ENCODE data around the gene FAM241A.
"Not testable (repeated sequence)": the region's sequence is repeated elsewhere in the genome, so short reads cannot be mapped to it uniquely, and the experiment has no call there.

The FAM241A gene

DNA sequence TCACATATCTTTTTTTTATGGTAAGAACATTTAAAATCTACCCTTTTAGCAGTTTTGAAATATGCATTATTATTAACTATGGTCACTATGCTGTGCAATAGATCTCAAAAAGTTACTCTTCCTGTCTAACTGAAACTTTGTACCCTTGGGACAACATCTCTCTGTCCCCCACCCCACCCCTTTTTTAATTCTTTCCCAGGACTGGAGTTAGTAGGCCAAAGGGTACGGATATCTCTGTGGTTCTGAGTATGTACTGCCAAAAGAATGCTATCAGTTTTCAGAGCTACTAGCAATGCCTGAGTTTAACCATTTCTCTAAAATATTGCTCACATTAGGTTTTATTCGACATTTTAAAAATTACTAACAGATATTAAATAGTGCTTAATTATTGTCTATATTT is 4.7 kb upstream of the FAM241A start:
- DNase-seq, result no peak

DNA sequence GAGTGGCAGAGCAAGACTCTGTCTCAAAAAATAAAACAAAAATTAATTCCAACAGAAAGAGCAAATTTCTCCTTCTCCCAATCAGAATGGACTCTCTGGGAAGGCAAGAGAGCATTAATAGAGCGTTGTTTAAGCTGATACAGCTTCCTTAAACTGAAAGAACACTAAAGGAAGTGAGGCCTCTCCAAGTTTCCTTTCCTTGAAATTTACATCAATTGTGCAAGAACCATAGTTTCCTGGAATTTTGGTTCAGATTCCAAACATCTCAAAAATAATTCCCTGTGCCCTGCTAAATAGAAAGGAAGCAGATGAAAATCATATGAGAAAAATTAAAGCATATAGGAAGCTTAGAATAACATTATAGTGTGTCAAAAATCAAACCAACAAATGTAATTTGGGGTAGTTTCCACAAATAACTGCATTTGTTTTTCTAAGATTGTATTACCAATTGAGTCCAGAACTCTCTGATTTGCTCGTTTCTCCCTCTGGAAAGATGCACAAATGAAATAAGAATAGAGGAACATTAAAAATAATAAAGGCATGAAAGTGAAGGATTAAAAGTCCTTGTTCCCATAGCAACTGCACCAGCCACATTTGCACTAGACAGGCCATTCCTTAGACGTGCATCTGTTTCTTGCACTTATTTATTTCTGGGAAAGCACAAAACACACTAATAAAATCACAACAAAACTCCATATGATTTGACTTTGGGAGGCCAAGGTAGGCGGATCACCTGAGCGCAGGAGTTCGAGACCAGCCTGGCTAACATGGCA is 3.7 kb upstream of the FAM241A start:
- DNase-seq, result no peak

DNA sequence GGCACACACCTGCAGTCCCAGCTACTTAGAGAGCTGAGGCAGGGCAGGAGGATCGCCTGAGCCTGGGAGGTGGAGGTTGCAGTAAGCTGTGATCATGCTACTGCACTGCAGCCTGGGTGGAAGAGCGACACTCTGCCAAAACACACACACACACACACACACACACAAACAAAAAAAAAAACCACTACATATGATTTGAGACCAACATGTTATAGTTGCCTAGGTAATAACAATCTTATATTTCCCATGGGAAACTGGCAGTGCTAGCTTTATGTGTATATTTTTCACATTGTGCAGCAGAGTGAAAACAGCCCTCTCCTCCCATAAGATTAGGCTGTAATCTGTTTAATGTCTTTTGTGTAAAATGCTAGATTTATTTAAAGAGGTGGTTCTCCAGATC is 3.1 kb upstream of the FAM241A start:
- DNase-seq, result no peak

DNA sequence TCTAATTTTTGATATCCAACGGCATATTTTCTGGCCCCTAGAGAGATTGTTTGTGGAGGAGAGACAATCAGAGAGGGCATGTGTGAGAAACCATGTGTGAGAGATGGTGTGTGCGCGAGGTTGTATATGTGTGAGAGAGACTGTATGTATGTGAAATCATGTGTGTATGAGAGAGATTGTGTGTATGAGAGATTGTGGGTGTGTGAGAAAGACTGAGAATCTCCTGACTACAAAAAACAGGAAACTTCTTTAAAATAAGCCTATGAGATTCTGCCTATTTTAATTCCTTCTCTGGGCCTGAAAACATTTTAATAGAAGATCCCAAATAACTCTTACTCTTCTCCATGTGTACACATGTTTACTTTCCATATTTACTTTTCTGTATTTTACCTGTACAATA is 1.5 kb upstream of the FAM241A start:
- DNase-seq, result no peak

DNA sequence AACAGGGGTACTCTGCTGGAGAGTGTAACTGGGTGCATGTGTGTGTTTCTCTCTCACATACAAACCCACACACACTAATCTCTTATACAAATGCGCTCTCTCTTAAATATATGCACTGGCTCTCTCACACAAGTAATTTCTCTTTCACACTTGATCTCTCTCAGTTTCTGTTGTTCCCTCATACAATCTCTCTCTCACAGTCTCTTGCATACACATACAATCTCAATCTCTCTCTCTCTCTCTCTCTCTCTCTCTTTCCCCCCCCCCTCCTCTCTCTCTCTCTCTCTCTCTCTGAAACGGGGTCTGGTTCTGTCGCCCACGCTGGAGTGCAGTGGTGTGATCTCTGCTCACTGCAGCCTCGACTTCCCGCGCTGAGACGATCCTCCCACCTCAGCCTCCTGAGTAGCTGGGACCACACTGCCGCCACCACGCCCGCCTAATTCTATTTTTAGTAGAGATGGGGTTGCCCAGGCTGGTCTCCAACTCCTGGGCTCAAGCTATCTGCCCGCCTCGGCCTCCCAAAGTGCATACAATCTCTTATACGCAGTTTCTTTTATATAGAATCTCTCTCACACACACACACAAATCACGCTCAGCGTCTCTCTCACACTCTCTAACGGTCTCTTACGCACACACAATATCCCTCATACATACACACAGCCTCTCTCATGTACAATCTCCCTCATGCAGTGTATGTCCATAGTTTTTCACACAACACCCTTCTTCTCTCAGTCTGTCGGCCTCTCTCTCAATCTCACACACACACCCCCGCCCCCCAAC is 518 bp upstream of the FAM241A start:
- no peak for DNase-seq

DNA sequence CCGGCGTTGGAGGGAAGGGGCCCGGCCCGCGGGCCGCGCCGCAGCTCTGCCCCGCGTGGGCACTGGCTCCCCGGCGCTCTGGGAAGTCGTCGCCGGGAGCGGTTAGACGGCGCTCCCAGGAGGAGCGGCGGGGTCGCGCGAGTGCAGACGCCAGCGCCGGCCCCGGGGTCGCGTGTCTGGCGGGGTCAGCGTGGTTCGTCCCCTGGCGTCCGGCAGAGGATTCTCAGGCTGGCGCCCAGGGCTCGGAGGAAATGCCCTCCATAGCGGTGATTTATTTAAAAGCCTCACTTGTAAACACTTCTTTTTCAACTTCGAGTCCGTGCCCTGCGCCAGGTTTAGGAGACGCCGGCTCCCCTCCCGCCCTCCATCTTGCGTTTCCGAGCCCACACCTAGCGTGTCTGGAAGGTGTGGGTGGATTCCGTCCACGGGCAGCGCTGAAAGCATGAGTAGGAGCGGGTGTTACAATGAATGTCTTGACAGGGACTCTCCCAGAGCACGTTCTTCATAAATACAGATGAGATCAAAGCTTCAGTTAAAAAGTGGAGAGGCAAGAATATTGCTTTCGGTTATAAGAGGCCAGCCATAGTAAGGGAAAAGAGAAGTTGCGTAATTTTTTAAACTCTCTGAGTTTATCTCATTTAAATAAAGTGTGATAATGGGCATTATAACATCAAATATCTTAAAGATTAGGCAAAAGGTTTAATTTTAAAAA is 692 bp downstream of the FAM241A start:
- DNase-seq, result peak; percentile 70 to 85

DNA sequence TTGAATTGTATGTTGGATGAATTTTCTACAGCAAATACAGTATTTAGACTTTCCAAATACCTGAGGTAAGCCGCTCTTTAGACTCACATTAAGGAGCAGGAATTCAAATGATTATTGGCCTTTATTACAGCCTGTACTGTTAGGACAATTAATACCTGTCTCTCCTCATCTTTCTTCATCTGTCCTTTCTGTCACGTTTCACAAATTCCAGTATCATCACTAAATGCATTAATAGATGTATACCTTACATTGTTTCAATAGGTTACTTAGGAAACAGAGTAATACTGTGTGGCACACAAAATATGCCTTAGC is 1.2 kb downstream of the FAM241A start:
- DNase-seq, result no peak

DNA sequence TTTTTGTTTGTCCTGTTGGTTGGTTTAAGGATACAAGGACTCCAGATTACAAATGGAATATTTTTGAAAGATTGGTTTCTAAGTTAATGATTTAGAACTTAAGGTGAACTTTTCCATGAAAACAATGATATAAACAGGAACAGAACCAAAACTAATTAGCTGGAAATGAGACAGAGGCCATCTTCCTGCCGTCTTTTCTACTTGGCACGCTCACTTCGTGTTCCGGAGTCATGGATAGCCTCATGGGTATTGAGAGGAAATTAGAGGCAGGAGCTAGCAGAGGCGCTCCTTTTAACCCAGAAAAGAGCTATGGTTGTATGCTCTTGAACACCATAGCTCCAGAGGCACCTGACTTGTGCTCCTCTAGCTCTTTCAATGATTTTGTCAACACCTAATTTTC is 2.4 kb downstream of the FAM241A start:
- DNase-seq, result no peak

DNA sequence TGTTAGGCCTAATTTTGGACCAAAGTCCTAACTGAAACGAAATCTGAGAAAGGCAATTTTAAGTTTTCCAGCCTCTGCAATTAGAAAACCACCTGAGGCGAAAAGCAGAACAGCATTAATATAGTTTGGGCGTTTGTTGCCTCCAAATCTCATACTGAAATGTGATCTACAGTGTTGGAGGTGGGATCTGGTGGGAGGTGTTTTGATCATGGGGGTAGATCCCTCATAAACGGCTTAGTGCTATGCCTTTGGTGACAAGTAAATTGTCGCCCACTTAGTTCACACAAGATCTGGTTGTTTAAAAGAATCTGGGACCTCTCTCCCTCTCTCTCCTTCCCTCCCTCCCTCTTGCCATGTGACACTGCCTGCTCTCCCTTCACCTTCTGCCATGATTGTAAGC is 5.7 kb downstream of the FAM241A start:
- DNase-seq, result no peak

DNA sequence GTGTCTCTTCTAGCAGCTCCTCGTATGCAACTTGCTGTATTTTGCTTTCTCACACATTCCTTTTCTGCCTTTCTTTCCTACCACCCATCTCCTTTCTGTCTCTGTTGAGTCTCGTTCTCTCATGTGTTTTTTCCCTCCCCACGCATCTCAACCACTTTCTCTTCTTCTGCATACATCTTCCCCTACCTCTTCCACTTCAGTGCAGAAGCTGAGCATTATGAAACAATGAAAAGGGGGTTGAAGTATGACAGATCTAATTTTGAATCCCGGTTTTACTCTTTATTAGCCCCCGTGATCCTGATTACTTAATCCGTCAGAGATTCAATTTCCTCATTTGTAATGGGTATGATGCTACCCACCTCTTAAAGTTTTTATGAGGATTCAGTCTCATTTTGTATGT is 7.3 kb downstream of the FAM241A start:
- no peak for DNase-seq

DNA sequence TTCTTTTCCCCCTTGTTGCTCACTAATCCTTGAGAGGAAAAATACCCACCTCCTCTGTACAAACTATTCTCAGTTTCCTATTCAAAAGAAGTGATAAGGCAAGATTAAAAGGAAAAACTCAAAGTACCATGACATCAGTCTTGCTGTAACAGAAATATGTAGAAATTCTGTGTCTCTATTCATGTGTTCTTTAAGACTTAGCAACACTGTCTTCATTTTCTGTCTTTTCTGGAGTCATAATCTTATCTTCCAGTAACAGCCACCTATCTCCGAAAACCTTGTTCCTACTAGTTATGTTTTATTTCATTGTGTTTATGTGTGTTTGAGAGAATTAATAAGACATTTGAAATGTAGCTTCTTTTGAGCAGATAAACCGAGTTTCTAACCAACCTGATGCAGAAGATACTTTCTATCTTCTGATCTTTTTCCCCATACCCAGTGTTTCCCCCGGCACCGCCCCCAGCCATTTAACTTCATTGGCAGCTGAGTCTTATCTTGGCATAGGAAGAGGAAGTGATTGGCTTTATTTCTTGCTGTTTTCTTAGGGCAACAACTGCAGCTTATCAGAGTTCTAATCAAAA is 8.0 kb downstream of the FAM241A start:
- DNase-seq, result peak; percentile 3 to 9

DNA sequence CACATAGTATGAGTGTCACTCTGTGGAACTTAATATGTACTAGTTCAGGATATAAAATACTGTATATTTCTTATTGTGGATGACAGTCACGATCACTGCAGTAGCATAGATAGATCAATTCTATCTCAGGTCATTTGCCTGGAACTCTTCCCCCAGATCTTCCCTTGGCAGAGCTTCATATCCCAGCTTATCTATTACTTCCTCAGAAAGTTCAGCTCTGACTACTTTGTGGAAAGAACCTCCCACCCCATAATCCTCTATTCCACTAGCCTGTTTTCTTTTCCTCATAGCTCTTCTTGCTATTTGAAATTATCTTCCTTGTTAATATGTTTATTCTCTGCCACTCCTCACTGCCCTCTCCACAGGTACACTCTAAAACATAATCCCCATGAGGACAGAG is 10.9 kb downstream of the FAM241A start:
- no peak for DNase-seq

DNA sequence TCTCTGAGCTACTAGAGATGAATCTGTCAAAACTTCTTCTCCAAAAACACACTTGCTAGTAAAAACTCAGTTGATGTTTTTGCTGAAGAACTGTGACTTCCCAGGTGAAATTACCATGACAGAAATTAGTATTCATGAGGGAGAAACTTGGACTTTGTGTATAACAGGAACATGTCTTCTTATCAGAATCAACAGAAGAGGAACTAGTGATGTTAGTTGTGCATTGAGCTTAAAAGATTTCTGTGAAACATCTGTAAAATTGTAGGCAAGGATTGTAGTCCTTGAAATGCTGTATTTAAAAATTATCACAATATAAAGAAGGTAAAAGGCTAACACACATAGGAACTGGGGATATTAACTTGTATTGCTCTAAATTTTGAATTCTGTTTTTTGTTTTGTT is 11.3 kb downstream of the FAM241A start:
- DNase-seq, result no peak

DNA sequence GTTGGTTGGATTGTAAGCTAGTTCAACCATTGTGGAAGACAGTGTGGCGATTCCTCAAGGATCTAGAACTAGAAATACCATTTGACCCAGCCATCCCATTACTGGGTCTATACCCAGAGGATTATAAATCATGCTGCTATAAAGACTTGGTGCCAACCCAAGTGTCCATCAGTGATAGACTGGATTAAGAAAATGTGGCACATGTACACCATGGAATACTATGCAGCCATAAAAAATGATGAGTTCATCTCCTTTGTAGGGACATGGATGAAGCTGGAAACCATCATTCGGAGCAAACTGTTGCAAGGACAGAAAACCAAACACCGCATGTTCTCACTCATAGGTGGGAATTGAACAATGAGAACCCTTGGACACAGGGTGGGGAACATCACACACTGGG is 18.5 kb downstream of the FAM241A start:
- not testable (repeated sequence) for DNase-seq

DNA sequence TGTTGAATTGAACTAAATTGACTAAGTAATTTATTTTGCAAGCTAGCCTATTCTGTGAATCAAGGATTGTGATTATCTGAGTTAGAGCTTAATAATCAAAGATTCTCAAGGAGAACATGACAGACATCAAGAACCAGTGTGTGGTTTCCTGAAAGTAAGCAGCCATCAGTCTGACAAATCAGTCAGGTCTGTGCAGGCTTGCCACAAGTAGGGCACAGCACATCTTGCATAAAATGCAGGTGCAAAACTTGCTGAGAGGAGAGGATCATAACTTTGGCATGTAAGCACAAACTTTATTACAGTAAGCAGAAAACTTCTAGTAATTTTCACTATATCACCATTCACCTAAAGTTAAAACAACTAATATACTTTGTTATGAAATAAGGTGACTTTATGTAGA is 22.5 kb downstream of the FAM241A start:
- peak in 1 of 2 experiments; percentile 7 for DNase-seq

DNA sequence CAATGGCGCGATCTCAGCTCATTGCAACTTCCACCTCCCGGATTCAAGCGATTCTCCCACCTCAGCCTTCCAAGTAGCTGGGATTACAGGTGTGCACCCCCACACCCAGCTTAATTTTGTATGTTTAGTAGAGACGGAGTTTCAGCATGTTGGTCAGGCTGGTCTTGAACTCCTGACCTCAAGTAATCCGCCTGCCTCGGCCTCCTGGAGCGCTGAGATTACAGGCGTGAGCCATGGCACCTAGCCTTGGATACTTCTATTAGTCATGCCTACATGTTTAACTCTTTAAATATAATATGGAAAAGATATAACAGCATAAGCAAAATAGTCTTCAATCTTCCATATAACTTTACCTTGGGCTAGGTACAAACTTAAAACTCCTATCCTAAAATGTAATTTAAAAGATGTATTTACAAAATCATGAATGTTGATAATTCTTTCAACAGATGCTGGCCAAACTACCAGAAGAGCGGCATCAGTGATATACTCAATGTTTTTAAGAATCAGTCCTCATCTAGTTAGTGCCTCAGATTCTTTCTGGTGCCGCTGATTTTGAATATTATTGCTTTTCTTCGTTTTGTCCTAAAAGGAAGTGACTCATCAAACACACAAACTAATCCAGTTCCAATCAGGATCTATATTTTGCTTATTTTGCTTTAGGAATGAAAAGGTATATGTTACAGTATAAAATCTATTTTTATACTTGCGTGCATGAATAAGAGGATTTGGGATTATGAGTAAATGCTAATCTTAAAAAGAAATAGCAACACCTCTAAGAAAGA is 23.7 kb downstream of the FAM241A start:
- no peak for DNase-seq

DNA sequence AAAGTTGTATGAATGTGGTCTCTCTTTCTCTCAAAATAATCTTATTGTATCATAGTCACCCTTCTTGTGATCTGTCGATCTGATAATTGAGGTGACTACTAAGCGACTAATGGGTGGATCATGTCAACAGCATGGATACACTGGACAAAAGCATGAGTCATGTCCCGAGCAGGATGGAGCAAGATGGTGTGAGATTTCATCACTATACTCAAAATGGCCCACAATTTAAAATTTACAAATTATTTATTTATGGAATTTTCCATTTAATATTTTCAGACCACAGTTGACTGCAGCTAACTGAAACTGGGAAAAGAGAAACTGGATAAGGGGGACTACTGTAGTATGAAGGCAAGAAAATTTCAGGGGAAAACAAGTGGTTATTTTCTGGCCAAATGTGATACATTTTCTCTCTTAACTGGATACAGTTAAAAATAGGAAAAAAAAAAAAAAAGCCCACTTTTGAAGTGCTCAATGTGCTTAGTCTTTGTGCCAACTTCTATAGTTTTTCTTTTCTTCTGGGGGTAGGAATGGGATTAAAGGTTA is 25.3 kb downstream of the FAM241A start:
- DNase-seq, result no peak

DNA sequence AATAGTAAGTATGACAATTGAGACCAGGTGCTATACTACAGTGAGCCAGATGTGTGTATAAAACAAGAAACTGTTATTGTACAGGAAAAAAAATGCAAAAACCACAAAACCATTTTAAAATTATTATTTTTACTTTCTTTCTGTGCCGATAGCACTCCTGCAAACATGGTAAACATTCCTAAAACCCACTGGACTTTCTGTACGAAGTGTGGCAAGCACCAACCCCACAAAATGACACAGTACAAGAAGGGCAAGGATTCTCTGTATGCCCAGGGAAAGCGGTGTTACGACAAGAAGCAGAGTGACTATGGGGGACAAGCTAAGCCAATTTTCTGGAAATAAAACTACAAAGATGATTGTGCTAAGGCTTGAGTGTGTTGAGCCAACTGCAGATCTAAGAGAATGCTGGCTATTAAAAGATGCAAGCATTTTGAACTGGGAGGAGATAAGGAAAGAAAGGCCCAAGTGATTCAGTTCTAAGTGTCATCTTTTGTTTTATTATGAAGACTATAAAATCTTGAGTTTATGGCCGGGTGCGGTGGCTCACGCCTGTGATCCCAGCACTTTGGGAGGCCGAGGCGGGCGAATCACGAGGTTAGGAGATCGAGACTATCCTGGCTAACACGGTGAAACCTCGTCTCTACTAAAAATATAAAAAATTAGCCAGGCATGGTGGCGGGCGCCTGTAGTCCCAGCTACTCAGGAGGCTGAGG is 26.0 kb downstream of the FAM241A start:
- DNase-seq, result not testable (repeated sequence)

DNA sequence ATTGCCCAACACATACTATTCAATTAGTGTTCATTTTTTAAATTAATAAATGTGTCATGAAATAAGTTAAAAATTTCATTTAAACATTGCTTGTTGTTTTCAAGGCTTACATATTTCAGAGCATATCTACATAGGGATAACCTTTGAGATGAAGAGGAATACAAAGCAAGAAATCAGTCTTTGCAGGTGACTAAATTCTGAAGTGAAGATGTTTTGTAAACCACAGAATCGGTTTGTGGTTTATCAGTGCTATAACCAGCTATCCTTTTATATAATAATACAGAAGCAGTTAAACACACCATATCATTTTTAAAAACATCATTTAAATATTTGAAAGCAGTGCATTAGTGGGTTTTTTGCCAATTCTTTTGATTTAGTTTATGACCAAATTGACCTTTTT is 26.9 kb downstream of the FAM241A start:
- DNase-seq, result no peak

DNA sequence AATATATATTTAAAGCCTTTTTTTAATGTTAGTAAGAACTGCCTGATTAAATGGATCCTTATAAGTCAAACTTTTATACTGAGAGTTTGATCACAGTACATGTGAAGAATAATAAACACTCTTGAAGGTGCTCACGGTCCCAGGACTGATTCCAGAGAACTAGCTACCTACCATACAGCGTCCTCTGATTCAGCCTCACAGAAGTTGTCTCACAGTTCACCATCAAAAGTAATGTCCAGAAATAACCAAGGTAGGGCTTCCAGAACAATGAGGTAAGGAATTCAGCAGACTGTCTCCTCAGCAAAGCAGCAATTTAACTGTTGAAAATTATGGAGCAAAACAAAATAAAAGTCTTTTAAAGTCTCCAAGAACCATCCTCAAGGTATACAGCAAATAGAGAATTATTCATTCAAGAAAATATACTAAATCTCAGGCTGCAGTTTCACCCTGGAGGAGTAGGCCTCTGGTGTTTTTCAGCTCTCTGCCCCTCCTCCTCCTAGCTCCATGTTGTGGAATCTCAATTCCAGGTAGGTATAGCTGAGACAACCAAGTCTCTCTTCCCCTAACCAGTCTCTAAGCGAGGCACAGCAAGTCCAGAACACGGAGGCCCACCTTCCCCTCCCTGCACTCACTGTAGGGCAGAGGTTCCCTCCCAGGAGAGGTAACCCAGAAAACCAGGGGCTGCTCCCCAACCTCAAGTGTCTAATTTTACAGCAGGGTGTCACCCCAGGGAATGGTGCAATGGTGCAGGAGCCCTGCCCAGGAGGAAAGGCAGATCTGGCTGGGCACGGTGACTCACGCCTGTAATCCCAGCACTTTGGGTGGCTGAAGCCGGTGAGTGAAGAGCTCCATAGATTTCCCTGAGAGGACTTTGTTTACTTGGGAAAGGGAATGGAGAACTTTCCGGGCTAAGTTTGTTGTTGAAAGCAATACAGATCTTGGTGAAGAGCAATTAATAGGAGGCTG is 28.6 kb downstream of the FAM241A start:
- no peak for DNase-seq

DNA sequence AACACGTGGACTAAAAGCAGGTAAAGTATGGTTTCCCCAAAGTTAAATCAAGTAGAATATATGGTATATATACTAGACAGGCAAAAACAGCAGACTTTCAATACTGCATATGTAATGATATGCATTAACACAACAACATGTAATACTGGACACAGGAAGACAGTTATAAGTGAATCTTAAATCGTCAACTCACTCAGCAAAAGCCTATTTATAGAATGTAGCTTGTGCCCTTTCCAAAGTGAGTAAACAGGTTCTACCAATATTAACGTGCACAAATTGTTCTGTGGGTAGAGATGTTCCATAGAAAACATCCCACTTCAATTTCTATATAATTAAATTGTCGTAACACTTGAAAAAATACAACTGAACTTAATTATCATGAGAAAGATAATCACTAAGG is 30.6 kb downstream of the FAM241A start:
- no peak for DNase-seq
